GM23248 (cell line): ENCODE measurements around the gene BMP3. TPM values are rescaled to one million over a fixed set of nuclear protein-coding genes. Genes with fewer than 3 reads are reported as not detected.

Experiments used
- DNase-seq: peaks from one replicate; pipeline ENCODE4 v3.0.0-alpha.2; 2015
- H2AFZ ChIP-seq: fragments of 200-600 bp; sonication (generic); 2 replicates; pipeline ENCODE4 v1.6.1; 2016; ENCODE audit warnings: antibody characterized with exemption
- H3F3A ChIP-seq: fragments of 200-600 bp; sonication (generic); 2 replicates; pipeline ENCODE4 v1.6.1; 2016; ENCODE audit warnings: mild to moderate bottlenecking, antibody characterized with exemption, mixed run types; ENCODE audit not compliant: insufficient read depth
- H3K27ac ChIP-seq: fragments of 200-600 bp; sonication (generic); 2 replicates; pipeline ENCODE4 v1.5.1; 2016; ENCODE audit warnings: mild to moderate bottlenecking
- H3K27me3 ChIP-seq: fragments of 200-600 bp; sonication (generic); replicated peaks from 2 replicates; pipeline ENCODE4 v1.6.1; 2016; ENCODE audit warnings: mild to moderate bottlenecking; ENCODE audit not compliant: insufficient read depth
- H3K36me3 ChIP-seq: fragments of 200-600 bp; sonication (generic); 2 replicates; pipeline ENCODE4 v1.6.1; 2016; ENCODE audit warnings: low read depth, mild to moderate bottlenecking
- H3K4me1 ChIP-seq: fragments of 200-600 bp; sonication (generic); 2 replicates; pipeline ENCODE4 v1.6.1; 2016; ENCODE audit warnings: mild to moderate bottlenecking; ENCODE audit not compliant: insufficient read depth
- H3K4me2 ChIP-seq: fragments of 200-600 bp; sonication (generic); one replicate; pipeline ENCODE4 v1.6.1; 2016; ENCODE audit warnings: mild to moderate bottlenecking; ENCODE audit not compliant: unreplicated experiment
- H3K4me3 ChIP-seq: fragments of 200-600 bp; sonication (generic); 2 replicates; pipeline ENCODE4 v1.5.1; 2016; ENCODE audit warnings: mild to moderate bottlenecking
- H3K79me2 ChIP-seq: fragments of 200-600 bp; sonication (generic); 2 replicates; pipeline ENCODE4 v1.6.1; 2016; ENCODE audit warnings: mild to moderate bottlenecking; ENCODE audit not compliant: insufficient read depth
- H3K9ac ChIP-seq: fragments of 200-600 bp; sonication (generic); 2 replicates; pipeline ENCODE4 v1.6.1; 2016; ENCODE audit warnings: mild to moderate bottlenecking
- H3K9me2 ChIP-seq: fragments of 200-600 bp; sonication (generic); 2 replicates; pipeline ENCODE4 v1.6.1; 2016; ENCODE audit warnings: mixed run types, mild to moderate bottlenecking, moderate library complexity; ENCODE audit not compliant: insufficient read depth
- H3K9me3 ChIP-seq: fragments of 200-600 bp; sonication (generic); one replicate; pipeline ENCODE4 v1.6.1; 2017; ENCODE audit warnings: low read depth
- H4K20me1 ChIP-seq: fragments of 200-600 bp; sonication (generic); 2 replicates; pipeline ENCODE4 v1.6.0; 2016; ENCODE audit not compliant: insufficient read depth
- EZH2 ChIP-seq: fragments of 200-600 bp; sonication (generic); IDR thresholded peaks from 2 replicates; pipeline ENCODE4 v1.6.1; 2018; ENCODE audit warnings: antibody characterized with exemption, mild to moderate bottlenecking; ENCODE audit not compliant: insufficient read depth, poor library complexity, severe bottlenecking
- EZH2phosphoT487 ChIP-seq: fragments of 200-600 bp; sonication (generic); IDR thresholded peaks from 2 replicates; pipeline ENCODE4 v1.6.1; 2018; ENCODE audit warnings: antibody characterized with exemption, moderate library complexity, mild to moderate bottlenecking, low read depth; ENCODE audit not compliant: insufficient read depth
- WGBS, 2 experiments: methylation state at CpG; one replicate each; pipeline ENCODE4 v1.1.6; 2015 to 2017; ENCODE audit warnings: low lambda C conversion rate in 2 of 2, low coverage in 1 of 2; ENCODE audit errors: missing lambda C conversion rate in 2 of 2; 5-methylcytosine and 5-hydroxymethylcytosine counted together
- in situ Hi-C: fragments of 300-500 bp; cut with MboI; formaldehyde crosslinking; loops from 2 replicates; pipeline ENCODE4 v1.15.0; 2020
- polyA plus RNA-seq: library from polyadenylated mRNA; unstranded; fragments of >200 nt; fragmentation: Nextera tagmentation; extraction: Ambion mirVana; gene quantifications from 2 replicates; pipeline ENCODE4 v1.2.1, GENCODE V29; 2016
- total RNA-seq: library from RNA; depleted of rRNA; stranded (reverse); fragments of >200 nt; shearing (Covaris generic); gene quantifications from 2 replicates; pipeline ENCODE4 v1.2.3, GENCODE V29; 2014

The BMP3 gene
- total and polyA plus RNA-seq, 2 experiments from 2014 or later: 0.11 TPM; not detected in 1

DNA sequence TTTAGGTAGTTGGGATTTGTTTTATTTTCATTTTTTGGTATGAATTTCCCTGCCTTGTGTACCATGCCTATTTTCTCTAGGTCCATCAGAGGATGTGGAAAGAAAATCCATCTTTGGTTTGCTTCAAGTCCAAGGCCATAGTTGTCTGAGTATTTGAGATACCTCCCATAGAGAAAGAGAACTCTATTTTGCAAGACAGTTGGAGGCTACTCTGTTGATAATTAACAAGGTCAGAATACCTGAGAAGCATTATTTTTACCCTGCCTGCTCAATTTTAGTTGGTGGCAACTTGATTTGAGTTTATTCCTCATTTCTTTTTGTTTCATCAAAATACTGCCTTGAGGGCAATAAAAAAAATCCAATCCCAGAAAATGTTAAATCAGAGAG, 30.8 kb downstream of the BMP3 start:
- Histone ChIP-seq H3F3A (no peaks in the 10 kb centered on the region), H3K27ac (no peak overlapping the region), H3K9ac (no peak overlapping the region), H3K9me3 (no peaks in the 10 kb centered on the region), H3K27me3 (no peaks in the 10 kb centered on the region), H2AFZ (no peak overlapping the region), H3K4me1 (no peaks in the 10 kb centered on the region), H3K79me2 (no peaks in the 10 kb centered on the region), H4K20me1 (no peaks in the 10 kb centered on the region), H3K36me3 (no peaks in the 10 kb centered on the region), H3K4me2 (no peak overlapping the region), H3K4me3 (no peak overlapping the region), H3K9me2 (no peaks in the 10 kb centered on the region)
- in situ Hi-C loops: no loop called here
- DNase-seq: no peak
- no peak for TF ChIP-seq EZH2
- no peak for TF ChIP-seq EZH2phosphoT487

- H3K4me1 ChIP-seq: no peaks in the 10 kb centered on the region
- H3K9ac ChIP-seq: no peak overlapping the region
- H2AFZ ChIP-seq: no peak overlapping the region
- in situ Hi-C loops: no loop called here
- H3K9me3 ChIP-seq: no peaks in the 10 kb centered on the region
- no peak overlapping the region for H3K4me2 ChIP-seq
- no peaks in the 10 kb centered on the region for H3K36me3 ChIP-seq
- no peak for TF ChIP-seq EZH2phosphoT487
- H3K9me2 ChIP-seq: no peaks in the 10 kb centered on the region
- no peak overlapping the region for H3K4me3 ChIP-seq
- no peak for DNase-seq
- WGBS, 2 experiments: 4% methylated on average over 1 of the region's 1 CpG
- H3K27me3 ChIP-seq: no peaks in the 10 kb centered on the region
- no peaks in the 10 kb centered on the region for H3F3A ChIP-seq
- H4K20me1 ChIP-seq: no peaks in the 10 kb centered on the region
- H3K79me2 ChIP-seq: no peaks in the 10 kb centered on the region
- no peak overlapping the region for H3K27ac ChIP-seq
Measured at GRCh38 chr4:81062001-81062400, 31.5 kb downstream of the BMP3 start.

DNA sequence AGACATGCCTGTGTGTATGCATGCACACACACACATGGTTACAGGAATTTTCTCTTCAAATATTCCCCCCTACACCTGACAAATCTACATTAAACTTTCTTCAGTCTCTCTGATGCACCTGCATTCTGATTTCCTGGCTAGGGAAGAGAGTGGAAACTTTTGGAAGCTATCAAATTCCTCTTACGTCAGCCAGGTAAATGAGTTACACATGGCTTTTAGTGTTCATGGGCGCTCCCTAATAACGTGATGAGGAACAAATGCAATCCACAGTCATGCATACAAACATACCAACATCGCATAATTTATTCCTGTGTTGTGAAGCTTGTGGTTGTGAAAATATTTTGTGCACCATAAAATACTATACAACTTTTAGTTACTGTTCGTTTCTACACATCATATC, 34.9 kb downstream of the BMP3 start:
- H3K9me2 ChIP-seq: no peaks in the 10 kb centered on the region
- H3K9ac ChIP-seq: no peak overlapping the region
- no peaks in the 10 kb centered on the region for H3K9me3 ChIP-seq
- no peak overlapping the region for H3K4me3 ChIP-seq
- no peaks in the 10 kb centered on the region for H4K20me1 ChIP-seq
- no peak overlapping the region for H2AFZ ChIP-seq
- TF ChIP-seq EZH2 (no peak), EZH2phosphoT487 (no peak)
- H3K27me3 ChIP-seq: no peaks in the 10 kb centered on the region
- H3K4me1 ChIP-seq: no peaks in the 10 kb centered on the region
- no peak for DNase-seq
- no peak overlapping the region for H3K27ac ChIP-seq
- H3K36me3 ChIP-seq: no peaks in the 10 kb centered on the region
- H3K79me2 ChIP-seq: no peaks in the 10 kb centered on the region
- no peaks in the 10 kb centered on the region for H3F3A ChIP-seq
- in situ Hi-C loops: no loop called here
- 44% methylated on average over 5 of the region's 5 CpGs for WGBS, 2 experiments
- no peak overlapping the region for H3K4me2 ChIP-seq

- TF ChIP-seq EZH2 (no peak), EZH2phosphoT487 (no peak)
- no peaks in the 10 kb centered on the region for H3K27me3 ChIP-seq
- no peak overlapping the region for H3K27ac ChIP-seq
- no peak overlapping the region for H3K4me3 ChIP-seq
- H3K36me3 ChIP-seq: no peaks in the 10 kb centered on the region
- H3K4me1 ChIP-seq: no peaks in the 10 kb centered on the region
- DNase-seq: peak; percentile 79
- in situ Hi-C loops: no loop called here
- H3K79me2 ChIP-seq: no peaks in the 10 kb centered on the region
- no peak overlapping the region for H3K4me2 ChIP-seq
- H4K20me1 ChIP-seq: no peaks in the 10 kb centered on the region
- no peaks in the 10 kb centered on the region for H3F3A ChIP-seq
- H3K9ac ChIP-seq: no peak overlapping the region
- no peaks in the 10 kb centered on the region for H3K9me3 ChIP-seq
- H2AFZ ChIP-seq: peak overlapping the region; percentile 15; the same call in 1 of the 2 replicates
- WGBS, 2 experiments: 9 to 10% methylated on average over 6 of the region's 6 CpGs
- H3K9me2 ChIP-seq: no peaks in the 10 kb centered on the region
Measured at GRCh38 chr4:81069706-81070331, 39.3 kb downstream of the BMP3 start.

DNA sequence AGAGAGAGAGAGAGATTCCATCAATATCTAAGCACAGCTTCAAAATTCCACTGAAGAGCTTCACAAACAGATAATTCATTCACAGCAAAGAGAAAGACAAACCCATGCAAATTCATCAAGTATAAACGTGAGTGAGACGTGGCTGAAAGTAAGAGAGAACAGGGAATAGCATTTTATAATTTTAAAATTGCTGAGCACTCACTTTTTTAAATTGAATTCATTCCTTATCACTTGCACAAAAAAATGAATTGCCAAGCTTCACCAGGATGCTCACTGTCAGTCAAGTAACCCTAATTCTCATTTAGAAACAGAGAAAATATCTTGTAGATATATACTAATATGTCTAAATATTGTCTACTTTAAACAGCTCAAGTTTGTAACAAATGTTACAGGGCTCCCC, 40.5 kb downstream of the BMP3 start:
- Histone ChIP-seq H3K9ac (no peak overlapping the region), H3K4me1 (no peaks in the 10 kb centered on the region), H3K27ac (no peak overlapping the region), H3K79me2 (no peaks in the 10 kb centered on the region), H3K36me3 (no peaks in the 10 kb centered on the region), H3K4me3 (no peak overlapping the region), H3K9me3 (no peaks in the 10 kb centered on the region), H4K20me1 (no peaks in the 10 kb centered on the region), H3F3A (no peaks in the 10 kb centered on the region), H2AFZ (no peak overlapping the region), H3K27me3 (no peaks in the 10 kb centered on the region), H3K4me2 (no peak overlapping the region), H3K9me2 (no peaks in the 10 kb centered on the region)
- WGBS, 2 experiments: 14 to 17% methylated on average over 2 of the region's 2 CpGs
- no peak for DNase-seq
- TF ChIP-seq EZH2phosphoT487 (no peak), EZH2 (no peak)
- in situ Hi-C loops: no loop called here
